ENCODE results near the gene CDC40. TPM values are rescaled to one million over a fixed set of nuclear protein-coding genes. Genes with fewer than 3 reads are reported as not detected.
A peak's percentile ranks its signal among the peaks of the same experiment; 100 is the strongest.

Gene CDC40
- total and polyA plus RNA-seq, 2 experiments from 2014 or later: 13.9 to 20.8 TPM

- H3K27ac ChIP-seq: peak overlapping the region; percentile 74
- peak; percentile 6 for DNase-seq (ENCODE audit: low spot score)
- H2AFZ ChIP-seq: peak overlapping the region; percentile 74
- no peaks in the 10 kb centered on the region for H3K9me3 ChIP-seq (ENCODE audit: low read depth)
- H3K27me3 ChIP-seq: no peaks in the 10 kb centered on the region
- no peaks in the 10 kb centered on the region for H3K36me3 ChIP-seq (replicated peaks; ENCODE audit: insufficient read depth, low read depth)
- H3K4me1 ChIP-seq (ENCODE audit: insufficient read depth): peaks cover 12% of the 10 kb centered on the region
- 60% methylated on average over 6 of the region's 6 CpGs for WGBS (ENCODE audit: low lambda C conversion rate, missing lambda C conversion rate)
- peak overlapping the region; percentile 62 for H3K4me3 ChIP-seq
- TF ChIP-seq EZH2 (IDR thresholded peaks at IDR 0.05; ENCODE audit: borderline replicate concordance) (no peak), CTCF (IDR thresholded peaks at IDR 0.05; ENCODE audit: poor library complexity) (no peak), EZH2phosphoT487 (IDR thresholded peaks at IDR 0.05; ENCODE audit: low read depth, severe bottlenecking, unreplicated experiment) (no peak)
- peak overlapping the region; percentile 87 for H3K4me2 ChIP-seq
- H4K20me1 ChIP-seq (ENCODE audit: insufficient read depth, poor library complexity, severe bottlenecking): peaks cover 15% of the 10 kb centered on the region
- H3K79me2 ChIP-seq: peaks cover 78% of the 10 kb centered on the region
- H3K9me2 ChIP-seq (replicated peaks; ENCODE audit: insufficient read depth): no peaks in the 10 kb centered on the region
These were observed 1.2 kb downstream of the CDC40 start for GRCh38 chr6:110181131-110182030.

- Histone ChIP-seq H3K36me3 (replicated peaks; ENCODE audit: insufficient read depth, low read depth) (no peaks in the 10 kb centered on the region), H2AFZ (no peak overlapping the region), H3K4me3 (no peak overlapping the region), H3K79me2 (peaks cover 78% of the 10 kb centered on the region), H3K27ac (no peak overlapping the region), H3K27me3 (no peaks in the 10 kb centered on the region), H3K9me2 (replicated peaks; ENCODE audit: insufficient read depth) (no peaks in the 10 kb centered on the region), H3K9me3 (ENCODE audit: low read depth) (no peaks in the 10 kb centered on the region), H4K20me1 (ENCODE audit: insufficient read depth, poor library complexity, severe bottlenecking) (peaks cover 7% of the 10 kb centered on the region), H3K4me1 (ENCODE audit: insufficient read depth) (peaks cover 8% of the 10 kb centered on the region), H3K4me2 (no peak overlapping the region)
- no peak for DNase-seq (ENCODE audit: low spot score)
- 97% methylated on average over 5 of the region's 5 CpGs for WGBS (ENCODE audit: low lambda C conversion rate, missing lambda C conversion rate)
- TF ChIP-seq EZH2phosphoT487 (IDR thresholded peaks at IDR 0.05; ENCODE audit: low read depth, severe bottlenecking, unreplicated experiment) (no peak), EZH2 (IDR thresholded peaks at IDR 0.05; ENCODE audit: borderline replicate concordance) (no peak), CTCF (IDR thresholded peaks at IDR 0.05; ENCODE audit: poor library complexity) (no peak)
These were observed 3.2 kb downstream of the CDC40 start for GRCh38 chr6:110183292-110183885.

- Histone ChIP-seq H3K27me3 (no peaks in the 10 kb centered on the region), H3K4me1 (ENCODE audit: insufficient read depth) (peaks cover 8% of the 10 kb centered on the region), H2AFZ (no peak overlapping the region), H3K36me3 (replicated peaks; ENCODE audit: insufficient read depth, low read depth) (no peaks in the 10 kb centered on the region), H3K9me2 (replicated peaks; ENCODE audit: insufficient read depth) (no peaks in the 10 kb centered on the region), H4K20me1 (ENCODE audit: insufficient read depth, poor library complexity, severe bottlenecking) (peaks cover 18% of the 10 kb centered on the region), H3K4me3 (no peak overlapping the region), H3K27ac (no peak overlapping the region), H3K79me2 (peaks cover 98% of the 10 kb centered on the region), H3K4me2 (no peak overlapping the region), H3K9me3 (ENCODE audit: low read depth) (no peaks in the 10 kb centered on the region)
- DNase-seq (ENCODE audit: low spot score): no peak
- 98% methylated on average over 3 of the region's 3 CpGs for WGBS (ENCODE audit: low lambda C conversion rate, missing lambda C conversion rate)
- no peak for TF ChIP-seq EZH2phosphoT487 (IDR thresholded peaks at IDR 0.05; ENCODE audit: low read depth, severe bottlenecking, unreplicated experiment)
- no peak for TF ChIP-seq EZH2 (IDR thresholded peaks at IDR 0.05; ENCODE audit: borderline replicate concordance)
- no peak for TF ChIP-seq CTCF (IDR thresholded peaks at IDR 0.05; ENCODE audit: poor library complexity)
These were observed 5.7 kb downstream of the CDC40 start for GRCh38 chr6:110185879-110186278.

All from hepatocyte (in vitro differentiated cells).